Vagina (tissue), 2 donors: ENCODE measurements around the gene ABTB1.

Experiments
- CTCF ChIP-seq, 3 experiments: fragments of 450-650 bp in 2 of 3; fragments of 200-600 bp in 1 of 3; sonication (generic) in 1 of 3; IDR thresholded peaks; one replicate each; pipeline ENCODE4 v1.5.1; 2017 to 2019; ENCODE audit warnings: antibody characterized with exemption in 3 of 3, mild to moderate bottlenecking in 2 of 3, moderate library complexity in 2 of 3
- POLR2A ChIP-seq, 2 donors: fragments of 450-650 bp; IDR thresholded peaks; one replicate each; pipeline ENCODE4 v1.6.1; 2017; ENCODE audit warnings: antibody characterized with exemption in 2 of 2, mild to moderate bottlenecking in 2 of 2, moderate library complexity in 2 of 2

- no peak for TF ChIP-seq CTCF (IDR thresholded peaks at IDR 0.05)
- no peak for TF ChIP-seq POLR2A (IDR thresholded peaks at IDR 0.05)
Observed at GRCh38 chr3:127663151-127663550, 9.6 kb upstream of the ABTB1 start.
